Amniotic epithelial cell (primary cell): Measurements from ENCODE around the gene CFL1.
"Not testable (repeated sequence)": the region's sequence is repeated elsewhere in the genome, so short reads cannot be mapped to it uniquely, and the experiment has no call there.

ENCODE experiments used
- DNase-seq: peaks from one replicate; pipeline ENCODE4 v3.0.0-alpha.2; 2010; ENCODE audit warnings: low read depth

CFL1 gene

GRCh38 chr11:65856689-65857499 is 1.1 kb downstream of the CFL1 start:
- peak; percentile 55 for DNase-seq

DNA sequence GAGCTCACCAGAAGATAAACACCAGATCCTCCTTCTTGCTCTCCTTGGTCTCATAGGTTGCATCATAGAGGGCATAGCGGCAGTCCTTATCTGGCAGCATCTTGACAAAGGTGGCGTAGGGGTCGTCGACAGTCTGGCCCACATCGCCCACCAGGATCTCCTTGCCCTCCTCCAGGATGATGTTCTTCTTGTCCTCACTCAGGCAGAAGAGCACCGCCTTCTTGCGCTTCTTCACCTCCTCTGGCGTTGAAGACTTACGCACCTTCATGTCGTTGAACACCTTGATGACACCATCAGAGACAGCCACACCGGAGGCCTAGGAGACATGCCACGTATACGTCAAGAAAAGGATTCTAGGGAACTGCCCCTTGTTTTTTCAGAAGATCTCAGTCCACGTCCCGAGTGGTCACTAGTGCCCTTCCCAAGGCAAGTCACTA is 2.0 kb downstream of the CFL1 start:
- DNase-seq: peak; percentile 39

GRCh38 chr11:65854852-65855837 is 2.8 kb downstream of the CFL1 start:
- DNase-seq: no peak

- DNase-seq: no peak
Observed at GRCh38 chr11:65854161-65854592, 3.8 kb downstream of the CFL1 start.

- no peak for DNase-seq
Observed at GRCh38 chr11:65853246-65853979, 4.6 kb downstream of the CFL1 start.

- DNase-seq: no peak
Observed at GRCh38 chr11:65852508-65853245, 5.3 kb downstream of the CFL1 start.

DNA sequence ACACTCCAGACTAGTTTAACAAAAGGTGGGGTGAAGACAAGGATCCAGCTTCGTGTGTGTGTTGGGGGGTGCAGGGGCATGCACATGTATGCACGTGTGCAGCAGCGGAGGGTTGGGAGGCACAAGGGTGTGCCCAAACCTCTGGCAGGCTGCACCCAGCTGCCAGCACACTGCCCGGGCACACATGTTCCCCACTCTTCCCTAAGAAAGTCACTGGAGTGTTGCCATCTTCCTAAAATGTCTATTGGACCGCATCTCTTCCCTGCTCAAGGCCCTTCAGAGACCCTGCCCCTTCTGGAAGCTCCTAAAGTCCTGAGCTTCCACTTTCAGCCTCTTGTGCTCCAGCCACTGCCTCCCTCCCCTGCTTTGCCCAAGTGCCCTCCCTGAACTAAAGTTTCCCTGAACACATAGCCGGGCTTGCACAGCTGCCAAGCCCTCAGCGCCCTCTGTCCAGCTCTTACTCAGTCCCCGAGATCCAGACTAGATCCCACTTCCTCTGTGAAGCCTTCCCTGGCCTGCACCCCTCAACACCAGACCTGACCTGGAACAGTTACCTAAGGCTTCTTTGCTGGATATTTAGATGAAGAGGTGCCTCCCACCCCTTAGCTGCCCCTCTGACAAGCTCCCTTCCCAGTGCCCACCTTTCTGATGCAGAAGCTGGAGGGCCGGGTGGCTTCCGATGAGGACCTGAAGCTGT is 6.0 kb downstream of the CFL1 start:
- DNase-seq: no peak

DNA sequence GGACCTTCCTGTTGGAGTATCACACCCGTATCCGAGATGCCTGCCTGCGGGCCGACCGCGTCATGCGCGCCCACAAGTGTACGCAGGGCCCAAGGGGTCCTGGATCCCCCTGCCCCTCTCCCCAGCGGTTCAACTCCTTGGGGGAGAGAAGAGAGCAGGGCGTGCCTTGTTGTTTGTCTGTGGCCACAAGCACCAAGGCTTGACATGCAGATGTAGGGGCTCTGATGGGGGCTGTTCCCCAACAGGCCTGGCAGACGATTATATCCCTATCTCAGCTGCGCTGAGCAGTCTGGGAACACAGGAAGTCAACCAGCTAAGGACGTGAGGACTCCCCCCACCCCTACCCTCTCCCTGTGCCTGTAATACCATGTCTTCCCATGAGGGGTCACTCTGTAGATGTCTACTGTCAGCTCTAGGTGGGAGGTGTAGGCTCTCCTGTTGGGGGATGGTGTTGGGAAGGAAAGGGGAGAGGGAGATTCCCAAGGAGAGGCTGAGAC is 6.8 kb downstream of the CFL1 start:
- peak; percentile 34 for DNase-seq

DNA sequence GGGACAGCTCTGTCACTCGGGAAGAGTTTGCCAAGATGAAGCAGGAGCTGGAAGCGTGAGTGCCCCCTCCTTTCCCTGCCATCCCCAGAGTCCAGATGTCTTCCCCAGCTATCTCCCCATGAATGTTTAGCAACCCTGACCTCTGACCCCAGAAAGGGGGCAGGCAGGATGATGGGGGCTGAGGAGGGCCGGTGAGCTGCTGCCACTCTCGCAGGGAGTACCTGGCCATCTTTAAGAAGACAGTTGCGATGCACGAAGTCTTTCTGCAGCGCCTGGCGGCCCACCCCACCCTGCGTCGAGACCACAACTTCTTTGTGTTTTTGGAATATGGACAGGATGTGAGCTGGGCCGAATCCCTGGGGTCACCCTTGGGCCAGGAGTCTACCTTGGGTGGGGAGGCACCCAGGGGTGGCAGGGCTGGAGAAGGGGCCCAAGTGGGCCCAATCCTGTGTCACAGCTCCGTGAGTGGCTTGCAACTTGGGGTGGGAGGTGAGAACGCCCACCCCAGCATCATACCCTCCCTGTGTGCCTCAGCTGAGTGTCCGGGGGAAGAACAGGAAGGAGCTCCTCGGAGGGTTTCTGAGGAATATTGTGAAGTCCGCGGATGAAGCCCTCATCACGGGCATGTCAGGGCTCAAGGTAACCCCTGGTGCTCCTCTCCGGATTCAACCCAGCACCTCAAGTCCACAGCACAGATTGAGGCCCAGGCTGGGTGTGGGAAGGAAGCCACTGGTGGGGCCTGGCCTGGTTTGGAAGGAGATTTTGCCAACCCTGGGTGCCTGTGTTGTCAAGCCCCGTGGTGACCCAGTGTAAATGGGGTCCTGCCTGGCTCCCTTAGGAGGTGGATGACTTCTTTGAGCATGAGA is 7.5 kb downstream of the CFL1 start:
- DNase-seq: no peak

DNA sequence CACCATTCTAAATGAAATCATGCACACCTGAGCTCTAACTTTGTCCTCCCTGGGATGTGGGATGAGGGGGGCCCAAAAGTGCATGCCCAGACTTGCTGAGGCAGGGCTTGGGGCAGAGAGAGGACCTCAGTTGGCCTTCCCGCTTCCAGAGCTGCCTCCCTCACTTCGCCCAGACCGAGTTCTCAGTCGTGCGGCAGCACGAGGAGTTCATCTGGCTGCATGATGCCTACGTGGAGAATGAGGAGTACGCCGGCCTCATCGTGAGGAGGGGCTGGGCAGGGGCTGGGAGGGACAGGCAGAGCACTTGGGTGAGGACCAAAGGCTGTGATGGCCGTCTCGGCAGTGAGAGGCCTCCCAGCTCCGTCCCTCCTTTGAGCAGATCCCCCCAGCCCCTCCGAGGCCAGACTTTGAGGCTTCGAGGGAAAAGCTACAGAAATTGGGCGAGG is 8.2 kb downstream of the CFL1 start:
- no peak for DNase-seq

DNA sequence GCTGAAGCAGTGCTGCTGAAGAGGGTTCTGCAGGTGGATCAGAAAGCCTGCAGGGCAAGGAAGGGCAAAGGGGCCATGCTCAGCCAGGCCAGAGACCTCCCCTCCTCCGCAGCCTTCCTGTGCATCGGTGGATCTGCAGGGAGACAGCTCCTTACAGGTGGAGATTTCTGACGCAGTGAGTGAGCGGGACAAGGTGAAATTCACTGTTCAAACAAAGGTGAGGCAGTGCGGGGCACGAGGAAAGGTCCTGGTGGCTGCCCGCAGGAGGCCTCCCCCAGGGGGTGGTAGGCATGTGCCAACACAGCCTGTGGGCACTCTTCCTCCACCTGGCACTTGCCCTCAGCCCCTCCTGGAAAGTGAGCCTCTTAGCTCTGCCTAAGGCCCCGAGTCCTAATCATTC is 8.6 kb downstream of the CFL1 start:
- DNase-seq: no peak

DNA sequence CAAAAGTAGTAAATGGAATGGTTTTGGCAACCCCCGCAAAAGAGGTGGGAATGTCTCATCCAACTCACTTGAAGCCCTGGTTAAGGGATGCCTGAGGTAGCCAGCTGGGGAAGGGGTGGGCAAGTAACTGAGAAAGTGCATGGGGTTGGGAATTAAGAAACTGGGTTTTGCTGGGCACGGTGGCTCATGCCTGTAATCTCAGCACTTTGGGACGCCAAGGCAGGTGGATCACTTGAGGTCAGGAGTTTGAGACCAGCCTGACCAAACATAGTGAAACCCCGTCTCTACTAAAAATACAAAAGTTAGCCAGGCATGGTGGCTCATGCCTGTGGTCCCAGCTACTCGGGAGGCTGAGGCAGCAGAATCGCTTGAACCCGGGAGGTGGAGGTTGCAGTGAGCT is 9.3 kb downstream of the CFL1 start:
- not testable (repeated sequence) for DNase-seq

DNA sequence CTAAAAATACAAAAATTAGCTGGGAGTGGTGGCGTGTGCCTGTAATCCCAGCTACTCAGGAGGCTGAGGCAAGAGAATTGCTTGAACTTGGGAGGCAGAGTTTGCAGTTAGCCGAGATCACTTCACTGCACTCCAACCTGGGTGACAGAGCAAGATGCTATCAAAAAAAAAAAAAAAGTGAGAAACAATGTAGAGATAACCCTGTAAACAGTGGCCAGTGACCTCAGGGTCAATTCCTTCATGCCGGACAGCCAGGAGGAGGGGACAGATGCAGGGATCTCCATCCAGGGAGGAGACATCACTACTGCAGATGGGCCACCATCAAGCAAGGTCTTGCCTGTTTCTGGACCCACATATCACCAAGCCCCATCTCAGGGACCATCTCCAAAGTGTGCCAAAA is 10.2 kb downstream of the CFL1 start:
- no peak for DNase-seq

- DNase-seq: no peak
Observed at GRCh38 chr11:65844231-65844872, 13.6 kb downstream of the CFL1 start.

GRCh38 chr11:65843811-65844210 is 14.2 kb downstream of the CFL1 start:
- no peak for DNase-seq

GRCh38 chr11:65842144-65842543 is 15.8 kb downstream of the CFL1 start:
- DNase-seq: no peak

DNA sequence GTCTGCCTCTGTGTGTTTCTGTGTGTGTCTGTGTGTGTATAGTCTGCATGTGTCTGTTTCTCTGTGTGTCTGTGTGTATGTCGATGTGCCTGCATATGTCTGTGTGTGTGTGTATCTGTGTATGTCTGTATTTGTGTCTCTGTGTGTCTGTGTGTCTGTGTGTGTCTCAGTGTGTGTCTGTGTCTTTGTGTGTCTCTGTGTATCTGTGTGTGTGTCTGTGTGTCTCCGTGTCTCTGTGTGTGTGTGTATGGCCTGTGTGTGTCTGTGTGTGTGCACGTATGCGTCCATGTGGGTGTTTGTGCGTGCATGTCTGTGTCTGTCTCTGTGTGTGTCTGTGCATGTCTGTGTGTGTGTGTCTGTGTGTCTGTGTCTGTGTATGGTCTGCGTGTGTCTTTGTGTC is 23.8 kb downstream of the CFL1 start:
- no peak for DNase-seq

GRCh38 chr11:65833297-65834030 is 24.5 kb downstream of the CFL1 start, which contains the start of gene SNX32:
Gene SNX32, plus strand, starts transcription at chr11:65833963. Its CDS starts 103 bp downstream, at chr11:65834066.
- peak; percentile 87 for DNase-seq
